ENCODE results near the gene PDXDC1.

- no peak for TF ChIP-seq EZH2phosphoT487 (IDR thresholded peaks at IDR 0.05; ENCODE audit: borderline replicate concordance, low read length)
- TF ChIP-seq CTCF (conservative IDR thresholded peaks at IDR 0.05; ENCODE audit: low read depth, low read length) = no peak
- no peak for TF ChIP-seq EZH2 (IDR thresholded peaks at IDR 0.05; ENCODE audit: low read length, unreplicated experiment)
Observed at GRCh38 chr16:15038689-15039088, 63.9 kb downstream of the PDXDC1 start.
